Aorta (tissue), 5 donors: ENCODE data around the gene XYLT2. TPM values are rescaled to one million over a fixed set of nuclear protein-coding genes. Genes with fewer than 3 reads are reported as not detected.
"Not testable (repeated sequence)": the region's sequence is repeated elsewhere in the genome, so short reads cannot be mapped to it uniquely, and the experiment has no call there.

Source experiments
- ATAC-seq: fragments of 200-7000 bp; cut with Tn5 transposase; one replicate; pipeline ENCODE4 v1.9.1; 2022; ENCODE audit warnings: moderate library complexity; ENCODE audit not compliant: low FRiP score
- DNase-seq, 2 donors: peaks; one replicate each; pipeline ENCODE4 v3.0.0-alpha.2; 2020
- H3K27ac ChIP-seq, 2 donors: one replicate each; pipeline ENCODE4 v1.5.1; 2013; ENCODE audit warnings: low read length in 2 of 2, mild to moderate bottlenecking in 2 of 2, moderate library complexity in 2 of 2, control low read depth in 1 of 2, inconsistent platforms in 1 of 2, low read depth in 1 of 2
- H3K27me3 ChIP-seq, 2 donors: one replicate each; pipeline ENCODE4 v1.6.1; 2013; ENCODE audit warnings: control low read depth in 1 of 2, low read length in 1 of 2, mild to moderate bottlenecking in 1 of 2, moderate library complexity in 1 of 2; ENCODE audit not compliant: insufficient read depth in 2 of 2, control insufficient read depth in 1 of 2
- H3K36me3 ChIP-seq, 2 donors: one replicate each; pipeline ENCODE4 v1.6.1; 2013; ENCODE audit warnings: control low read depth in 1 of 2, low read length in 1 of 2, mild to moderate bottlenecking in 1 of 2; ENCODE audit not compliant: insufficient read depth in 2 of 2, control insufficient read depth in 1 of 2
- H3K4me1 ChIP-seq, 2 donors: one replicate each; pipeline ENCODE4 v1.6.1; 2013; ENCODE audit warnings: low read length in 2 of 2, control low read depth in 1 of 2, mild to moderate bottlenecking in 1 of 2, moderate library complexity in 1 of 2; ENCODE audit not compliant: insufficient read depth in 2 of 2, control insufficient read depth in 1 of 2
- H3K4me3 ChIP-seq, 2 donors: one replicate each; pipeline ENCODE4 v1.5.1; 2013; ENCODE audit warnings: low read length in 2 of 2, control low read depth in 1 of 2, mild to moderate bottlenecking in 1 of 2
- H3K9me3 ChIP-seq: one replicate; pipeline ENCODE4 v1.6.1; 2013; ENCODE audit warnings: mild to moderate bottlenecking, low read length; ENCODE audit not compliant: control insufficient read depth
- WGBS, 2 donors: extraction: QIAGEN DNeasy Blood & Tissue Kit; methylation state at CpG; one replicate each; pipeline ENCODE4 v1.1.7; 2013; 5-methylcytosine and 5-hydroxymethylcytosine counted together
- intact Hi-C, 2 donors: fragments of 100-400 bp; cut with DNase I; formaldehyde crosslinking; loops; one replicate each; pipeline versions ENCODE4 v1.14.2 to v1.15.0; 2022
- polyA plus RNA-seq, 2 donors: library from polyadenylated mRNA; stranded (reverse); fragments of 200-250 nt; gene quantifications; one replicate each; pipeline ENCODE4 v1.2.3, GENCODE V29; 2013
- total RNA-seq, 2 donors: library from RNA; stranded (reverse); fragmentation: NEBNext Ultra II Directional; extraction: Animal tissue kit (Norgen Biotek cat#: 25700); gene quantifications; one replicate each; pipeline ENCODE4 v1.2.1, GENCODE V29; 2021
- donor health status: healthy with polysubstance abuse.
- donor health status: Bipolar disorder and iron deficiency.
- donor health status: DM: no; HTN: no; CAD: no.
- donor health status: DM: no; HTN: no; CAD: no.
- donor health status: DM: yes; HTN: yes; CAD: no.

XYLT2 gene
- total and polyA plus RNA-seq, 4 donors: 4.0 to 22.2 (median 17.8) TPM

GRCh38 chr17:50328363-50329325, 17.3 kb upstream of the XYLT2 start:
- WGBS, 2 donors: 76 to 79% methylated on average over 21 of the region's 21 CpGs
- DNase-seq (peak in 1 of 2 donors; percentile 62), ATAC-seq (no peak)
- H3K4me1 ChIP-seq: no peaks in the 10 kb centered on the region
- no peaks in the 10 kb centered on the region for H3K36me3 ChIP-seq
- H3K4me3 ChIP-seq: no peak overlapping the region
- intact Hi-C loops: no loop called here
- H3K27ac ChIP-seq: no peak overlapping the region
- H3K27me3 ChIP-seq: no peaks in the 10 kb centered on the region
- no peaks in the 10 kb centered on the region for H3K9me3 ChIP-seq

GRCh38 chr17:50329716-50330115, 16.2 kb upstream of the XYLT2 start:
- no peaks in the 10 kb centered on the region for H3K27me3 ChIP-seq
- intact Hi-C loops: no loop called here
- H3K4me3 ChIP-seq: no peak overlapping the region
- peak in 1 of 2 donors; percentile 39 for DNase-seq
- no peak for ATAC-seq
- no peaks in the 10 kb centered on the region for H3K9me3 ChIP-seq
- no peak overlapping the region for H3K27ac ChIP-seq
- WGBS, 2 donors: 90 to 93% methylated on average over 3 of the region's 3 CpGs
- H3K36me3 ChIP-seq: no peaks in the 10 kb centered on the region
- no peaks in the 10 kb centered on the region for H3K4me1 ChIP-seq

GRCh38 chr17:50330151-50330775, 15.7 kb upstream of the XYLT2 start:
- WGBS, 2 donors: 88 to 92% methylated on average over 11 of the region's 11 CpGs

GRCh38 chr17:50331085-50331791, 14.7 kb upstream of the XYLT2 start:
- Histone ChIP-seq H3K9me3 (no peaks in the 10 kb centered on the region), H3K4me3 (no peak overlapping the region), H3K36me3 (no peaks in the 10 kb centered on the region), H3K27ac (no peak overlapping the region), H3K4me1 (no peaks in the 10 kb centered on the region), H3K27me3 (no peaks in the 10 kb centered on the region)
- DNase-seq (peak in 1 of 2 donors; percentile 22), ATAC-seq (no peak)
- WGBS, 2 donors: 60 to 68% methylated on average over 4 of the region's 4 CpGs
- intact Hi-C loops: no loop called here

More at GRCh38 chr17:50330151-50330775, 15.7 kb upstream of the XYLT2 start:
- Histone ChIP-seq H3K27me3 (no peaks in the 10 kb centered on the region), H3K9me3 (no peaks in the 10 kb centered on the region), H3K27ac (no peak overlapping the region), H3K4me3 (no peak overlapping the region), H3K36me3 (no peaks in the 10 kb centered on the region), H3K4me1 (no peaks in the 10 kb centered on the region)
- peak in 1 of 2 donors; percentile 41 for DNase-seq
- intact Hi-C loops: no loop called here
- ATAC-seq: no peak

- no peaks in the 10 kb centered on the region for H3K27me3 ChIP-seq
- no peaks in the 10 kb centered on the region for H3K4me1 ChIP-seq
- H3K9me3 ChIP-seq: no peaks in the 10 kb centered on the region
- intact Hi-C loops: no loop called here
- H3K4me3 ChIP-seq: no peak overlapping the region
- DNase-seq (peak in 1 of 2 donors; percentile 12), ATAC-seq (no peak)
- no peak overlapping the region for H3K27ac ChIP-seq
- 76 to 80% methylated on average over 6 of the region's 6 CpGs for WGBS, 2 donors
- no peaks in the 10 kb centered on the region for H3K36me3 ChIP-seq
Measured at GRCh38 chr17:50332196-50332595, 13.7 kb upstream of the XYLT2 start.

- H3K4me1 ChIP-seq, H3K27me3 ChIP-seq, H3K4me3 ChIP-seq, ATAC-seq, intact Hi-C loops, H3K36me3 ChIP-seq, H3K27ac ChIP-seq, H3K9me3 ChIP-seq: not testable (repeated sequence)
- WGBS, 2 donors: 60 to 64% methylated on average over 14 of the region's 14 CpGs
- peak in 1 of 2 donors; percentile 46 for DNase-seq
Measured at GRCh38 chr17:50333291-50334057, 12.5 kb upstream of the XYLT2 start.

GRCh38 chr17:50337956-50338355, 8.0 kb upstream of the XYLT2 start:
- H3K27me3 ChIP-seq: no peaks in the 10 kb centered on the region
- WGBS, 2 donors: 92 to 94% methylated on average over 2 of the region's 2 CpGs
- DNase-seq (peak in 1 of 2 donors; percentile 5), ATAC-seq (no peak)
- peaks cover 5% of the 10 kb centered on the region for H3K9me3 ChIP-seq
- H3K4me1 ChIP-seq: no peaks in the 10 kb centered on the region
- intact Hi-C loops: no loop called here
- H3K4me3 ChIP-seq: no peak overlapping the region
- H3K36me3 ChIP-seq: no peaks in the 10 kb centered on the region
- H3K27ac ChIP-seq: no peak overlapping the region

- intact Hi-C loops: no loop called here
- Histone ChIP-seq H3K27ac (no peak overlapping the region), H3K36me3 (no peaks in the 10 kb centered on the region), H3K27me3 (no peaks in the 10 kb centered on the region), H3K4me3 (no peak overlapping the region), H3K4me1 (no peaks in the 10 kb centered on the region), H3K9me3 (peaks cover 5% of the 10 kb centered on the region)
- no peak for ATAC-seq
- no peak for DNase-seq
Measured at GRCh38 chr17:50338645-50339044, 7.3 kb upstream of the XYLT2 start.
